ENCODE measurements around the gene GATA2.
A peak's percentile ranks its signal among the peaks of the same experiment; 100 is the strongest.

GATA2 gene

DNA sequence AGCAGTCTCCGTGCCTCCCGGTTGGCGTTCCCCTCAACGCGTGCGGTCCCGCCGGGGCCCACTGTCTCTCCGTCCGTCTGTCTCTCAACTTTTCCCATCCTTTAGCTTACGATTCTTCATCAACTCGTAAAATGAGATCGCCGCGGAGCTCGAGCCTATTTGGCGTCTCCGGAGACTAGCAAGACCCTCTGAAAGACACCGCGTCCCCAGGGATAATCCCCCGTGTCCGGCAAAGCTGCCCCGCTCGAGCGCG lies 3.4 kb downstream of the GATA2 start:
- TF ChIP-seq, protein P1, sequence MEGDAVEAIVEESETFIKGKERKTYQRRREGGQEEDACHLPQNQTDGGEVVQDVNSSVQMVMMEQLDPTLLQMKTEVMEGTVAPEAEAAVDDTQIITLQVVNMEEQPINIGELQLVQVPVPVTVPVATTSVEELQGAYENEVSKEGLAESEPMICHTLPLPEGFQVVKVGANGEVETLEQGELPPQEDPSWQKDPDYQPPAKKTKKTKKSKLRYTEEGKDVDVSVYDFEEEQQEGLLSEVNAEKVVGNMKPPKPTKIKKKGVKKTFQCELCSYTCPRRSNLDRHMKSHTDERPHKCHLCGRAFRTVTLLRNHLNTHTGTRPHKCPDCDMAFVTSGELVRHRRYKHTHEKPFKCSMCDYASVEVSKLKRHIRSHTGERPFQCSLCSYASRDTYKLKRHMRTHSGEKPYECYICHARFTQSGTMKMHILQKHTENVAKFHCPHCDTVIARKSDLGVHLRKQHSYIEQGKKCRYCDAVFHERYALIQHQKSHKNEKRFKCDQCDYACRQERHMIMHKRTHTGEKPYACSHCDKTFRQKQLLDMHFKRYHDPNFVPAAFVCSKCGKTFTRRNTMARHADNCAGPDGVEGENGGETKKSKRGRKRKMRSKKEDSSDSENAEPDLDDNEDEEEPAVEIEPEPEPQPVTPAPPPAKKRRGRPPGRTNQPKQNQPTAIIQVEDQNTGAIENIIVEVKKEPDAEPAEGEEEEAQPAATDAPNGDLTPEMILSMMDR (IDR thresholded peaks at IDR 0.05; ENCODE audit: control insufficient read depth, insufficient read depth, low read depth, low read length, missing control alignments), result no peak
- DNase-seq (ENCODE audit: low read depth), result no peak
- H3K4me3 ChIP-seq (ENCODE audit: control insufficient read depth, low read depth, low read length), result peak overlapping the region; percentile 52

DNA sequence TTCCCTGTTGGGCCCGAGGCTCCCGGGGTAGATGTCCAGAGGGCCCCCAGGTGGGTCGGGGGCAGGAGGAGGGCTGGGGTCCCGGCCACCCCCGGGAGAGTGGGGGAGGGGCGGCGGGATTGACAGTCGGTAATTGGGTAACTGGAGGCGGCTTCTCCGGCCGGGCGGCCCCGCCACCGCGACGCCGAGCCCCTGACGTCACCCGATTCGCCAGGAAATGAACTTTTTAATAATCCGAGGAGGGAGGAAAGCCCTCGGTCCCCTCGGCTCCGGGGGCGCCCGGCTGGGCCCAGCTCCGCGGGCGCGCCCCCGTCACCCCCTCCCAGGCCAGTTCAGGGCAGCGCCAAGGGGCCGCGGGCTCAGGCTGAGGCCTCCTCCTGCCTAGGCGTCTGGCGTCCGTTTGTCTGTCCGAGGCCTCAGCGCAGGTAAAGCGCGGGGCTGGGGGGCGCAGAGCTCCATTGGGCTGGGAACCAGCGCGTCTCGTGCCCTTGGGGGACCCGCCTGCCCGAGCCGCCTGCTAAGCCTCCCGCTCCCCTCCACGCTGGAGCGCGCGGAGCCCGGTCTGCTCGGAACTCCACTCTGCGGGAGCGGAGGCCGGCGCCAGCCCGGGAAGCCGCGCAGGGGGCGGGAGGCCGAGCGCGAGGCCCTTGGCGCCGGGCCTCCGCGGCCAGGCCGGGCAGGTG lies 3.9 kb downstream of the GATA2 start:
- H3K4me3 ChIP-seq (ENCODE audit: control insufficient read depth, low read depth, low read length), result peak overlapping the region; percentile 52
- DNase-seq (ENCODE audit: low read depth), result no peak
- TF ChIP-seq, protein P1 (IDR thresholded peaks at IDR 0.05; ENCODE audit: control insufficient read depth, insufficient read depth, low read depth, low read length, missing control alignments), result no peak

DNA sequence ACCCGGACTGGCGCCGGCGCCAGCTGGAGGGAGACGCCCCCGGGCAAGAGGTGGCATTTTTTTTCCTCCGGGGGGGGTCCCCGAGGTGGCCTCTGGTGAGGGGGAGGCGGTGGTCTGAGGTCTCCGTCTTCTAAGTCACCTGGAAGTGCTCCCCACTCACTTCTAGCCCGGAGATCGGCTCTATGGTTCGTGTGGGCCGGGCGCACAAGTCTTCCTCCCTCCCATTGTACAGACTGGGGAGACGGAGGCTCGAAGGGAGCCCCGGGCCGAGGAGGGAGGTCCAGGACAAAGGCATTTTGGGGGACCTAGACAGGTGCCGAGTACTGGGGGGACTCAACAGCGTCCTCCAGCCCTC lies 4.4 kb downstream of the GATA2 start:
- TF ChIP-seq, protein P1 (IDR thresholded peaks at IDR 0.05; ENCODE audit: control insufficient read depth, insufficient read depth, low read depth, low read length, missing control alignments), result no peak

DNA sequence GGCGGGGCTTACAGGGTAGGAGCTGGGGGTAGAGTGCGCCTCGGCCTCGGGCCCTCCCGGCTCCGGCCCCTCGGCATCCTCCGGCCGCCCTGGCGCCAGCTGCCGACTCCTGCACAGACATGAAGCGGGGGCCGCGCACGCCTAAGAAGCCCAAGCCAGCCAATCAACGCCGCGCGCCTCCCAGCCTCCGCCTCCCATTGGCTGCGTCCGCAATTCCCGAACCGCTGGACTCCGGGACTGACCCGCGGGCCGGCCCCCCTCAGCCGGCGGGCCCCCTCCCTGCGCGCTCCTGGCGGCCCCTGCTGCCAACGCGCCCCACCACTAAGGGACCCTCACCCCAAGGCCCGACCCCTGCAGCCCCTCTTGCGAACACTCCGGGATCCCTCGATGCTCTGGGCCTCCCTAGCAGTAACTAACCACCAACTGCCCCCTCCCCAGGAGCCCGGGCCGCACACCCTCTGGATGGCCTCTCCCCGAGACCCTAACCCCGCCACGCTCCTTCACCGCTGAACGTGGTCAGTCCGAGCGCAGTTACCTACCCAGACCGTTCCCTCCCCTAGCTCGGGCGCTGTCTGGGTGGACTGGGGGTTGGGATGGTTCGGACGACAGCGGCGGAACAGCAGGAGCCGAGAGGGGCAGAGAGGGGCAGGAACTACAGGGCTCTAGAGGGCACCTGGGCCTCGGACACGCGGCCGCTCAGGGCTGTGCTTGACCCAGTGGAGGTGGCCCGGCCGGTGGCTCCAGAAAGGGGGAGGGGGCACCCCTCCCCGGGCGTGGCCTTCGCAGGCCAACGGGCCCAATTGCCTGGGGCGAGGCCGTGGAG lies 5.0 kb downstream of the GATA2 start:
- H3K4me3 ChIP-seq (ENCODE audit: control insufficient read depth, low read depth, low read length), result peak overlapping the region; percentile 95
- DNase-seq (ENCODE audit: low read depth), result peak; percentile 45
- TF ChIP-seq, protein P1 (IDR thresholded peaks at IDR 0.05; ENCODE audit: control insufficient read depth, insufficient read depth, low read depth, low read length, missing control alignments), result no peak

More for the DNA sequence above, 4.4 kb downstream of the GATA2 start:
- no peak for DNase-seq (ENCODE audit: low read depth)
- H3K4me3 ChIP-seq (ENCODE audit: control insufficient read depth, low read depth, low read length), result peak overlapping the region; percentile 52

DNA sequence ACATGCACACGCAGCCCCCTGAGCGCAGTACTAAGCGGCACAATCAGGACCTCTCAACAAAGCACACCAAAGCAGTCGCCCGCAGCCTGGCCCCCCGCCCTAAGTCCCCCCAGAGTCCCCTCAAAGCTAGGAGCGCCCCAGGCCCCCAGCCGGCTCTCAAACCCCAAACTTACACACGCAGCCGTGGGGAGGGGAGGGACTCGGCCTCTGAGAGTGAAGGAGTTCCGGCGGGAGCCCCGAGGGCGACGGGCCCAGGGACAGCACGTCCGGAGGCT lies 5.5 kb downstream of the GATA2 start:
- TF ChIP-seq, protein P1 (IDR thresholded peaks at IDR 0.05; ENCODE audit: control insufficient read depth, insufficient read depth, low read depth, low read length, missing control alignments), result no peak
- no peak for DNase-seq (ENCODE audit: low read depth)
- peak overlapping the region; percentile 95 for H3K4me3 ChIP-seq (ENCODE audit: control insufficient read depth, low read depth, low read length)

DNA sequence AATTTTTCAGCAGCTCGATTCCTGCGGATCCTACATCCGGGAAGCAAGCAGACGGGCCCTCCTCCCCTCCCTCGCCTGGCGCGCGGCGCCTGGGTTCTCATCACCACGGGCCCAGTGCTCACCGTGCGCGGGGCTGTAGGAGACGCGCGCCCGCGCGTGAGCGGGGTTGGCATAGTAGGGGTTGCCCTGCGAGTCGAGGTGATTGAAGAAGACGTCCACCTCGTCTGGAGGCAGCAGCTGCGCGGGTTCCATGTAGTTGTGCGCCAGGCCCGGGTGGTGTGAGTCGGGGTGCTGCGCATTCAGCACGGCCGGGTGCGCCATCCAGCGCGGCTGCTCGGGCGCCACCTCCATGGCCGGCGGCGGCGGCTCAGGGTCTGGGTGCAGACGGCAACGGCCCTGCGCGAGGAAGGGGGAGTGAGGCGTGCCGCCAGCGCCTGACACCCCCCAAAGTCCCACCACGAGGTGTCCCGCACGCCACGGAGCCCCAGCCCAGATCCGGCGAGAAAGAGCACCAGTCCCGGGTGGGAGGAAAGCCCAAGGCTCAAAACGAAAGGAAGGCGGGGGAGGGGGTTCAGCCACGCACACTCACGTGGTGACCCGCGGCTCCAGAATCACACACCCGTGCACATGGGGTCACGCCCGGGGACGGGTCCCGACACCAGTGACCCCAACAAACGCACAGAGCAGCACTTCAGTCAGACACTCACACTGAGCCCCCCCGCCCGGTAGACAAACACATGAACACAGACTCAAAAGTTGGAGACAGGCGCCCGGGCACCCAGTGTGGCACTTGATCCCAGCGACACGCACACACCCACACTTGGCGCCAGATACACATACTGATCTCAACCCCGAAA lies 6.1 kb downstream of the GATA2 start:
- TF ChIP-seq, protein P1 (IDR thresholded peaks at IDR 0.05; ENCODE audit: control insufficient read depth, insufficient read depth, low read depth, low read length, missing control alignments), result no peak
- peak overlapping the region; percentile 95 for H3K4me3 ChIP-seq (ENCODE audit: control insufficient read depth, low read depth, low read length)
- DNase-seq (ENCODE audit: low read depth), result no peak

Measured in AG09309 (cell line).